ENCODE data around the gene PRICKLE1. TPM values are rescaled to one million over a fixed set of nuclear protein-coding genes. Genes with fewer than 3 reads are reported as not detected.

The PRICKLE1 gene
- total and polyA plus RNA-seq, 9 of the 15 experiments (the other 6 are each of a cell fraction or from before 2014, with no cell fraction given): 0.22 to 0.85 (median 0.31) TPM

DNA sequence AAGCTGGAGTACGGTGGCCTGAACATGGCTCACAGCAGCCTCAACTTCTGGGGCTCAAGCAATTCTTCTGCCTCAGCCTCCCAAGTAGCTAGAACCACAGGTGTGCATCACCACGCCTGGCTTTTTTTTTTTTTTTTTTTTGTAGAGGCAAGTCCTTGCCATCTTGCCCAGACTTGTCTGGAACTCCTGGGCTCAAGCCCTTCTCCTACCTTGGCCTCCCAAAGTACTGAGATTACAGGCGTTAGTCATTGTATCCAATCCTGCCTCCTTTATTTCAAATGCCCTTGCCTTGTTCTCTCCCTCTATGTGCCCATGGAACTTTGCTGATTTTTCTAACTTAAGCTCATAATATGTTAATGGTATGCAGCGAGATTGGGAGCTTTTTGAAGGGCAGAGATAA lies 49.2 kb upstream of the PRICKLE1 start:
- H3K79me2 ChIP-seq (ENCODE audit: control insufficient read depth, insufficient read depth, low read length): no peaks in the 10 kb centered on the region
- DNase-seq (ENCODE audit: extremely low read depth in 1 of 4, low spot score in 3 of 4): no peak
- no peak overlapping the region for H3K4me2 ChIP-seq (ENCODE audit: insufficient read depth, low read length)
- in situ Hi-C loops (cut with MboI): no loop called here
- no peaks in the 10 kb centered on the region for H3K9me1 ChIP-seq (ENCODE audit: control insufficient read depth, insufficient read depth, low read length)
- H4K20me1 ChIP-seq (replicated peaks; ENCODE audit: control insufficient read depth, insufficient read depth, low read length): no peaks in the 10 kb centered on the region
- H3K9me3 ChIP-seq (replicated peaks; ENCODE audit: control insufficient read depth, insufficient read depth, low read depth, low read length): no peaks in the 10 kb centered on the region
- 0% methylated on average over 2 of the region's 4 CpGs for WGBS (ENCODE audit: insufficient coverage, low coverage, missing lambda C conversion rate)
- TF ChIP-seq, protein P1, sequence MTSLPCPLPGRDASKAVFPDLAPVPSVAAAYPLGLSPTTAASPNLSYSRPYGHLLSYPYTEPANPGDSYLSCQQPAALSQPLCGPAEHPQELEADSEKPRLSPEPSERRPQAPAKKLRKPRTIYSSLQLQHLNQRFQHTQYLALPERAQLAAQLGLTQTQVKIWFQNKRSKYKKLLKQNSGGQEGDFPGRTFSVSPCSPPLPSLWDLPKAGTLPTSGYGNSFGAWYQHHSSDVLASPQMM (CRISPR knock-in tag; IDR thresholded peaks at IDR 0.05): no peak
- TF ChIP-seq, protein P2, sequence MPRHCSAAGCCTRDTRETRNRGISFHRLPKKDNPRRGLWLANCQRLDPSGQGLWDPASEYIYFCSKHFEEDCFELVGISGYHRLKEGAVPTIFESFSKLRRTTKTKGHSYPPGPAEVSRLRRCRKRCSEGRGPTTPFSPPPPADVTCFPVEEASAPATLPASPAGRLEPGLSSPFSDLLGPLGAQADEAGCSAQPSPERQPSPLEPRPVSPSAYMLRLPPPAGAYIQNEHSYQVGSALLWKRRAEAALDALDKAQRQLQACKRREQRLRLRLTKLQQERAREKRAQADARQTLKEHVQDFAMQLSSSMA (CRISPR knock-in tag; IDR thresholded peaks at IDR 0.05): no peak
- TF ChIP-seq, protein P3, sequence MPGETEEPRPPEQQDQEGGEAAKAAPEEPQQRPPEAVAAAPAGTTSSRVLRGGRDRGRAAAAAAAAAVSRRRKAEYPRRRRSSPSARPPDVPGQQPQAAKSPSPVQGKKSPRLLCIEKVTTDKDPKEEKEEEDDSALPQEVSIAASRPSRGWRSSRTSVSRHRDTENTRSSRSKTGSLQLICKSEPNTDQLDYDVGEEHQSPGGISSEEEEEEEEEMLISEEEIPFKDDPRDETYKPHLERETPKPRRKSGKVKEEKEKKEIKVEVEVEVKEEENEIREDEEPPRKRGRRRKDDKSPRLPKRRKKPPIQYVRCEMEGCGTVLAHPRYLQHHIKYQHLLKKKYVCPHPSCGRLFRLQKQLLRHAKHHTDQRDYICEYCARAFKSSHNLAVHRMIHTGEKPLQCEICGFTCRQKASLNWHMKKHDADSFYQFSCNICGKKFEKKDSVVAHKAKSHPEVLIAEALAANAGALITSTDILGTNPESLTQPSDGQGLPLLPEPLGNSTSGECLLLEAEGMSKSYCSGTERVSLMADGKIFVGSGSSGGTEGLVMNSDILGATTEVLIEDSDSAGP (CRISPR knock-in tag; IDR thresholded peaks at IDR 0.05): no peak
- TF ChIP-seq, protein P4, sequence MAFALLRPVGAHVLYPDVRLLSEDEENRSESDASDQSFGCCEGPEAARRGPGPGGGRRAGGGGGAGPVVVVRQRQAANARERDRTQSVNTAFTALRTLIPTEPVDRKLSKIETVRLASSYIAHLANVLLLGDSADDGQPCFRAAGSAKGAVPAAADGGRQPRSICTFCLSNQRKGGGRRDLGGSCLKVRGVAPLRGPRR (CRISPR knock-in tag; IDR thresholded peaks at IDR 0.05): no peak
- TF ChIP-seq C11orf30 (IDR thresholded peaks at IDR 0.05; ENCODE audit: low read depth) (no peak), RHOXF2B (CRISPR knock-in tag; conservative IDR thresholded peaks at IDR 0.05) (no peak)
- ChIA-PET CTCF (ENCODE audit: low intra/inter-chr PET ratio) (no interaction called here), POLR2A (no interaction called here)
- no peak overlapping the region for H2AFZ ChIP-seq (ENCODE audit: low read depth, low read length)
- no peak for ATAC-seq
- intact Hi-C loops (cut with micrococcal nuclease): no loop called here
- H3K4me3 ChIP-seq: no peak overlapping the region
- no peaks in the 10 kb centered on the region for H3K27me3 ChIP-seq (ENCODE audit: control insufficient read depth in 2 of 2, insufficient read depth in 2 of 2, low read length in 2 of 2)
- no peaks in the 10 kb centered on the region for H3K36me3 ChIP-seq (ENCODE audit: control insufficient read depth, insufficient read depth, low read length)
- no peaks in the 10 kb centered on the region for H3K4me1 ChIP-seq (replicated peaks in 1 of 2; ENCODE audit: control insufficient read depth in 2 of 2, insufficient read depth in 2 of 2, low read length in 2 of 2)
- FAIRE-seq: no peak
- H3K27ac ChIP-seq (ENCODE audit: extremely low read depth, low read depth, low read length): no peak overlapping the region
- no TSS peak for BruUV-seq (replicated peaks)
- H3K9ac ChIP-seq (ENCODE audit: insufficient read depth in 1 of 2, low read depth in 2 of 2, low read length in 2 of 2): no peak overlapping the region
